Measurements from ENCODE around the gene CAPN7. TPM values are rescaled to one million over a fixed set of nuclear protein-coding genes. Genes with fewer than 3 reads are reported as not detected.

The CAPN7 gene
- total RNA-seq, 1 experiment from 2014 or later = 25.2 TPM

GRCh38 chr3:15204005-15204404, 2.0 kb upstream of the CAPN7 start:
- no peak for TF ChIP-seq CTCF (conservative IDR thresholded peaks at IDR 0.05)
- no peaks in the 10 kb centered on the region; a peak in 1 of 5 replicates for H3K9me3 Mint-ChIP-seq
- no peak overlapping the region for H3K27ac ChIP-seq (ENCODE audit: insufficient read length, low read depth, low read length)
- no peak overlapping the region for H4K5ac ChIP-seq (ENCODE audit: insufficient read length, low read depth, low read length)
- no peak overlapping the region for H3K23ac ChIP-seq (ENCODE audit: insufficient read length, low read depth, low read length)
- H3K56ac ChIP-seq (ENCODE audit: insufficient read length, low read depth, low read length) = no peak overlapping the region
- H4K91ac ChIP-seq (ENCODE audit: insufficient read length, low read depth, low read length) = no peak overlapping the region
- no peak overlapping the region for H2AFZ ChIP-seq (ENCODE audit: low read length)
- H2BK15ac ChIP-seq (ENCODE audit: low read depth, low read length) = no peak overlapping the region
- H3K4me3 Mint-ChIP-seq = no peak overlapping the region
- H3K36me3 Mint-ChIP-seq (ENCODE audit: insufficient read depth in 1 of 3, low read depth in 3 of 3) = peaks cover 0 to 2% (median 0%) of the 10 kb centered on the region in 3 experiments; a peak in 1 of 7 replicates
- H3K27me3 Mint-ChIP-seq (ENCODE audit: low read depth) = peaks cover 3% of the 10 kb centered on the region; the same call in 1 of the 2 replicates
- H3K27me3 ChIP-seq (ENCODE audit: insufficient read depth, low read length) = no peaks in the 10 kb centered on the region
- H4K8ac ChIP-seq (replicated peaks; ENCODE audit: insufficient read length, low read depth, low read length) = no peak overlapping the region
- WGBS (ENCODE audit: extremely low coverage, insufficient read length, low lambda C conversion rate) = no CpG with 5 or more reads among the region's 3 CpGs
- no peak overlapping the region for H2AK5ac ChIP-seq (ENCODE audit: insufficient read length, low read length)
- no peaks in the 10 kb centered on the region for H4K20me1 ChIP-seq (ENCODE audit: control insufficient read depth, insufficient read depth, insufficient read length)
- no peak overlapping the region for H2BK5ac ChIP-seq (ENCODE audit: insufficient read length, low read length)
- H3K18ac ChIP-seq (ENCODE audit: insufficient read length, low read depth, low read length) = no peak overlapping the region
- H3K79me2 ChIP-seq (ENCODE audit: insufficient read depth, low read length) = no peaks in the 10 kb centered on the region
- H2BK12ac ChIP-seq (ENCODE audit: insufficient read length, low read depth, low read length) = no peak overlapping the region
- DNase-seq = no peak
- H3K9me3 ChIP-seq (ENCODE audit: control insufficient read depth, low read depth, low read length) = no peaks in the 10 kb centered on the region
- no peaks in the 10 kb centered on the region for H3K4me1 ChIP-seq (ENCODE audit: insufficient read depth, low read length)
- peaks cover 13 to 17% of the 10 kb centered on the region in 2 experiments for H3K4me1 Mint-ChIP-seq
- no peak overlapping the region for H3K4me2 ChIP-seq (ENCODE audit: insufficient read depth, insufficient read length, low read length)
- H3K27ac Mint-ChIP-seq = no peak overlapping the region
- H3T11ph ChIP-seq (ENCODE audit: low read length) = no peak overlapping the region
- H3K23me2 ChIP-seq (ENCODE audit: insufficient read length, low read depth, low read length, poor library complexity, severe bottlenecking) = peaks cover 8% of the 10 kb centered on the region
- H3K4ac ChIP-seq (ENCODE audit: low read depth, low read length) = no peak overlapping the region
- H3K79me1 ChIP-seq (ENCODE audit: insufficient read depth, low read depth, low read length, poor library complexity, severe bottlenecking) = no peaks in the 10 kb centered on the region
- no peak overlapping the region for H3K14ac ChIP-seq (ENCODE audit: insufficient read depth, low read length)
- H3K9ac ChIP-seq (ENCODE audit: extremely low read depth, insufficient read length, low read length) = no peak overlapping the region
- H2BK20ac ChIP-seq (ENCODE audit: low read depth, low read length, poor library complexity, severe bottlenecking) = no peak overlapping the region
- no peak overlapping the region for H2BK120ac ChIP-seq (ENCODE audit: low read depth, low read length, poor library complexity, severe bottlenecking)
